Peyer's patch (tissue), 4 donors: ENCODE data around the gene EFNA2.

Experiments
- CTCF ChIP-seq, 6 experiments: fragments of 450-650 bp in 4 of 6; fragments of 200-600 bp in 2 of 6; sonication (generic) in 1 of 6; IDR thresholded peaks; one replicate each; pipeline ENCODE4 v1.5.1; 2017 to 2019; ENCODE audit warnings: antibody characterized with exemption in 6 of 6, mild to moderate bottlenecking in 3 of 6, moderate library complexity in 1 of 6
- POLR2A ChIP-seq, 2 donors: fragments of 450-650 bp; IDR thresholded peaks; one replicate each; pipeline ENCODE4 v1.5.1; 2017; ENCODE audit warnings: antibody characterized with exemption in 2 of 2, mild to moderate bottlenecking in 2 of 2, moderate library complexity in 2 of 2

DNA sequence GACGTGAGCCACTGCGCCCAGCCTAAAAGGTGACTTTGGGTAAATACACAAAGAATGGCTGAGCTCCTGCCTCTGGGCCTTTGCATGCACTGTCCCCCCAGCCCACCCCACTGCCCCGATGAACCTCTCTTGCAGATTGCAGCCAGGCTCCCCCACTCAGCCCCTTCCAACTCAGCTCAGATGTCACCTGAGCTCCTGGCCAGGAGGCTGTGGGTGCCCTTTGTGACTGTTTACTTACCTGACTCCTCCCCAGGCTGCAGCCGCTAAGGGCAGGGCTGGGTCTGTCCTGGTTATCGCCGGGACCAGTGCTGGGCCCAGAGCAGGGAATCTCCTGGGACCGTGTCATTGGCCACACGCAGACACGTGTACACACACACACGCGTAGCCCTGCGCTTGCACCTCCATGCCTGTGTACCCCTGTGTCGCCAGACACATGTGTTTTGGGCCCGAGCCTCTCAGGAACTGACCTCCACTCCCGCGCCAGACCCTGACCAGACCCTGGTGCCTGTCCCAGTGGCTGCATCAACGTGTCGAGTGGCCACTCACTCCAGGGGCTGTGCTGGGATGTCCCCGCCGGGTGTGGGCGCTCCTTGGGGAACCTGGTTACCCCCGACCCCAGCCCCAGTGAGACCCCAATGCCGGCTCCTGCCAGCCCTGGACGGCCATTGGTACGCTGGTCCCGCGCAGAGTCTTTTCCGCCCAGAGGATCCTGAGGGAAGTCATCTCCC is 18.7 kb downstream of the EFNA2 start:
- TF ChIP-seq CTCF (IDR thresholded peaks at IDR 0.05) (no peak), POLR2A (IDR thresholded peaks at IDR 0.05) (no peak)
